Measurements from ENCODE around the gene PLK1.

Gene PLK1

DNA sequence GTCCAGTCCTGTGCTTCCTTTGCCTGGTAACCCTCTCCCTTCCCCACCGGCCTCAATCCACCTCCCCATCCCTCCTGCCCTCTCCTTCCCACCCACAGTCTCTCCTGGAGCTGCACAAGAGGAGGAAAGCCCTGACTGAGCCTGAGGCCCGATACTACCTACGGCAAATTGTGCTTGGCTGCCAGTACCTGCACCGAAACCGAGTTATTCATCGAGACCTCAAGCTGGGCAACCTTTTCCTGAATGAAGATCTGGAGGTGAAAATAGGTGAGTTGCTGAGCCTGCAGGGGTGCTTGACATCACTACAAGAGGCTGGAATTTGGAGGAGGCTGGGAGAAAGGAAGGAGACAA is 1.3 kb downstream of the PLK1 start:
- DNase-seq (ENCODE audit: low spot score) = no peak

- no peak for DNase-seq (ENCODE audit: low spot score)
These were observed 3.5 kb downstream of the PLK1 start for GRCh38 chr16:23682181-23682580.

GRCh38 chr16:23683487-23683886 is 4.8 kb downstream of the PLK1 start:
- no peak for DNase-seq (ENCODE audit: low spot score)

DNA sequence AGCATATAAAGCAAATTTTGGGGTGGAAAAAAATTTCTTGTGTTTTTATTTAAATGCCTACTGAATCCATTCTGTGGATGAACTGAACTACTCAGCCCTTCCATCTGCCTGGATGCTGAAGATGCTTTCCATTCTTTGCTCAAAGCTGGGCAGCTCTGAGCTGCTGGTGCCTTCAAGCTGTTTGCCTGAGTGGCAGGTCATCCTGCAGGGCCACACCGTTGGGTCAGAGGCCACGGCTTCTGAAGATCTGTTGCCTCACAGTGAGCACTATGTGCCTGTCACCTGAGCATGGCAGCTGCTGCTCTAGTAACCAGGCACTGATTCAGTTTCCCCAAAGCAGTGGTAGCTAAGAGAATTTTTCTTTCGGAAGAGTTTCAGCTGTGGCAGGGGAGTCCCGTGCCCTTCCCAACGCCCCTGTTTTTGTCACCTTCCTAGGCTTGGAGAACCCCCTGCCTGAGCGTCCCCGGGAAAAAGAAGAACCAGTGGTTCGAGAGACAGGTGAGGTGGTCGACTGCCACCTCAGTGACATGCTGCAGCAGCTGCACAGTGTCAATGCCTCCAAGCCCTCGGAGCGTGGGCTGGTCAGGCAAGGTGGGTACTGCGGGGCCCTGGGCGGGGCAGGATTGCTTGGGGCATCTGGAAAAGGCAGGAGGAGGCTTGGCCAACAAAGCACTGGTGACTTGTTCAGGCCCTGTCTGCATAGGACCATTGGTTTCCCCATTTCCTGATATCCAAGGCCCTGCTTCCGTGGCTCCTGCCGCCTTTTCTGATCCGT is 8.5 kb downstream of the PLK1 start:
- DNase-seq (ENCODE audit: low spot score) = no peak

GRCh38 chr16:23689442-23690187 is 10.9 kb downstream of the PLK1 start:
- no peak for DNase-seq (ENCODE audit: low spot score)

GRCh38 chr16:23690771-23691482 is 12.2 kb downstream of the PLK1 start:
- DNase-seq (ENCODE audit: low spot score) = no peak

- DNase-seq (ENCODE audit: low spot score) = no peak
These were observed 12.9 kb downstream of the PLK1 start for GRCh38 chr16:23691483-23692189.

GRCh38 chr16:23692190-23692837 is 13.6 kb downstream of the PLK1 start:
- DNase-seq (ENCODE audit: low spot score) = no peak

GRCh38 chr16:23694265-23694643 is 15.6 kb downstream of the PLK1 start:
- DNase-seq (ENCODE audit: low spot score) = no peak

- DNase-seq (ENCODE audit: low spot score) = peak; percentile 79
These were observed 16.1 kb downstream of the PLK1 start for GRCh38 chr16:23694644-23695373.

DNA sequence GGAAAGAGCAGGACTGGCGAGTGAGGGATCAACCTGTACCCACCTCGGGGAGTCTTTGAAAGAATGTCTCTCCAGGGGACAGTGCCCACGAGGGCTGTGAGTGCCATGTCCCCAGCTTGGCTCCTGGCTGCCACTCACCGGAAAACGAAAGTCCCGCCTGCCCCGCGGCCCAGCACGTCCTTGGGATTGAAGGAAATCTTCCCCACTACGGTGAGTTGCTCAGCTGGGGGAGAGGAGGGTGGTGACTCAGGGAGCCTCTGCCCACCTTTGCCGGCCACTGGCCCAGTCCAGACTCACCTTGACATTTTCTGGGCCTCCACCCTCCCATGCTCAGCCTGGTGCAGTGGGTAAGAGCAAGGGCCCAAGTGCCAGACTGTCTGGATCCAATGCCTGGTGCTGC is 17.1 kb downstream of the PLK1 start:
- DNase-seq (ENCODE audit: low spot score) = no peak

GRCh38 chr16:23699100-23699499 is 20.4 kb downstream of the PLK1 start:
- DNase-seq (ENCODE audit: low spot score) = no peak

DNA sequence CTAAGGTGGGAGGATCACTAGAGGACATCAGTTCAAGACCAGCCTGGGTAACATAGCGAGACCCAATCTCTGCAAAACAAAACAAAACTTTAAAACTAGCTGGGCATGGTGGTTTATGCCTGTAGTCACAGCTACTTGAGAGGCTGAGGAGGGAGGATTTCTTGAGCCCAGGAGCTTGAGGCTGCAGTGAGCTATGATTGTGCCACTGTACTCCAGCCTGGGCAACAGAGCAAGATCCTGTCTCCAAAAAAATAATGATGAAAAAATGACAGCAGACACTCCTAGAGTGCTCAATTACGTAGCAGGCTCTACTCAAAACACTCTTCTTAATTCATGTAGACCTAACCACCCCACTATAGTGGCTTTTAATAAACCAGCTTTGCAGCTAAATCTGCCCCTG is 21.4 kb downstream of the PLK1 start:
- DNase-seq (ENCODE audit: low spot score) = no peak

GRCh38 chr16:23700509-23700908 is 21.8 kb downstream of the PLK1 start:
- no peak for DNase-seq (ENCODE audit: low spot score)

- DNase-seq (ENCODE audit: low spot score) = no peak
These were observed 22.4 kb downstream of the PLK1 start for GRCh38 chr16:23701045-23701444.

- no peak for DNase-seq (ENCODE audit: low spot score)
These were observed 24.3 kb downstream of the PLK1 start for GRCh38 chr16:23702951-23703350.

GRCh38 chr16:23704772-23705516 is 26.3 kb downstream of the PLK1 start:
- no peak for DNase-seq (ENCODE audit: low spot score)

- no peak for DNase-seq (ENCODE audit: low spot score)
These were observed 26.8 kb downstream of the PLK1 start for GRCh38 chr16:23705517-23705902.

DNA sequence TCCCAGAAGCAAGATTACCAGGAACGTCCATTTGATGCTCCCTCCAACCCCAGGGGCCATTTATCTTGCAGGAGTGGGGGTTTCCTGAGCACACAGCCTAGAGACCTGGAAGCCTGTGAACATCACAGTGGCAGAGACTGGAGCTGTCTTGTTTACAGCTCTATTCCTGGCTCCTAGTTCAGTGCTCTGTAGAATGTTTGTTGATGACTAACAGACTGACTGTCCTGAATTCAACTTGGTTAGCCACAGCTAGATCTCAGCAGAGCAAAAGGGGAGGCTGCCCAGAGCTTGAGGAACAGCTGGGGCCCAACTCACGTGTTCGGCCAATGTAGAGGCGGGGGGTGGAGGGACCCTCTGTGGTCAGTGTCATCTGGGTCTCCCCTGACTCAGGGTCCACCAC is 27.8 kb downstream of the PLK1 start:
- DNase-seq (ENCODE audit: low spot score) = no peak

- DNase-seq (ENCODE audit: low spot score) = no peak
These were observed 30.8 kb downstream of the PLK1 start for GRCh38 chr16:23709536-23709935.

- DNase-seq (ENCODE audit: low spot score) = no peak
These were observed 31.3 kb downstream of the PLK1 start for GRCh38 chr16:23710008-23710407.
